Uterine smooth muscle cell (primary cell): ENCODE data around the gene STARD3NL. TPM values are rescaled to one million over a fixed set of nuclear protein-coding genes. Genes with fewer than 3 reads are reported as not detected.

Source experiments
- total RNA-seq: library from RNA; depleted of rRNA; stranded (reverse); fragments of >200 nt; gene quantifications from 2 replicates; pipeline ENCODE4 v1.2.3, GENCODE V29; 2014

The STARD3NL gene
- 81.2 and 108 TPM in 2 replicates for total RNA-seq

GRCh38 chr7:38178004-38178694 is at the start of gene STARD3NL:
Gene STARD3NL (plus strand): TSS chr7:38178245. CDS start chr7:38207505, 29,260 bp downstream.

GRCh38 chr7:38273286-38273995 is 95.4 kb downstream of the STARD3NL start, which contains the start of gene TARP:
Gene TARP (minus strand): TSS chr7:38273636.

